Measurements from ENCODE around the gene HTRA3.

- TF ChIP-seq EZH2 (IDR thresholded peaks at IDR 0.05; ENCODE audit: insufficient read depth, poor library complexity, severe bottlenecking): no peak
- TF ChIP-seq EZH2phosphoT487 (IDR thresholded peaks at IDR 0.05; ENCODE audit: insufficient read depth, low read depth): no peak
Measured at GRCh38 chr4:8222609-8223388, 46.8 kb upstream of the HTRA3 start.

Data from GM23248 (cell line).